Spleen (tissue), 7 donors: ENCODE data around the gene TBL3.
A peak's percentile ranks its signal among the peaks of the same experiment; 100 is the strongest.

Experiments used
- CTCF ChIP-seq, 11 experiments: fragments of 200-600 bp in 7 of 11; fragments of 450-650 bp in 4 of 11; sonication (generic) in 4 of 11; IDR thresholded peaks in 8 of 11; conservative IDR thresholded peaks in 3 of 11; 1 replicate in 7 of 11; 2 replicates in 4 of 11; pipeline versions ENCODE4 v1.4.0 to v1.8.0; 2016 to 2021; ENCODE audit warnings: antibody characterized with exemption in 11 of 11, inconsistent platforms in 4 of 11, mild to moderate bottlenecking in 1 of 11
- POLR2A ChIP-seq, 3 donors: fragments of 450-650 bp; IDR thresholded peaks; one replicate each; pipeline ENCODE4 v1.5.1; 2017; ENCODE audit warnings: antibody characterized with exemption in 3 of 3, mild to moderate bottlenecking in 1 of 3
- POLR2AphosphoS5 ChIP-seq, 3 donors: sonication (generic); formaldehyde crosslinking; IDR thresholded peaks; one replicate each; pipeline ENCODE4 v1.5.1; 2017; ENCODE audit warnings: antibody characterized with exemption in 3 of 3
- donor health status: DM: no; HTN: no; CAD: no; lungs with moderate emphysema.
- donor health status: DM: no; HTN: no; CAD: no.
- donor health status: DM: no; HTN: no; CAD: no.

DNA sequence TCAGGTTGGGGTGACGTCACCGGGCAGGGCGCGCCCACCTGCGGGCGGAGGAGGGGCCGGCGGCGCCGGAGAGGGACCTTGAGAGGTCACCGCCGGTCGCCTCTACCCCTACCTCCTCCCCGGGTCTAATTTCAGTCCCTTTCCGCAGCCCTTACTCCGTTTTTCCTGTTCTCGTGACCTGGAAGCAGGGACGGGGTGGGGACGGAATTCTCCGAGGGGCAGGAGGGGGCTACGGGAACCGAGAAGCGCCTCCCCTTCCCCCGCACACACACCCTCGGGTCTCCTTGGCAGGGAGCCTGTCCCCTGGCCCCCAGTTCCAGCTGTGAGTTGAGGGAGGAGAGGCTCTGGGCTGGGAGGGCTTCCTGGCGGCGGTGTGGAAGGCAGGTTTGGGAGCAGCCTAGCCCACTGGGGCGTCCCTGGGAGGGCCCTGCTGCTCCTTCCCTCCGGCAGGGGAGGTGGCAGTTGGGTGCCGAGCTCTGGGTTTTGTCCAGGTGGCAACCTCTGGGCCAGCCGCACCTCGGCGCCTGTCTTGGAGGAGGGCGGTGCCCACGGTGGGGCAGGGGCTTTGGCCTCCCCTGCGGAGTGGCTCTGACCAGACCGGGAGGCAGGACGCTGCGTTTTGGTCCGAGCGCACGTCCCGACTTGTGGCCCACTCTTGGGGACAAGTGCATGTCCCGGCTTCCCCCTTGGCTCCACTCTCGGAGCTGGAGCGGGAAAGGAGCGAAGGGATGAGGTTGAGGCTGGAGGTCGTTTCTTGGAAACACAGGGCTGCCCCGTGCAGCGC lies 18.7 kb downstream of the TBL3 start:
- no peak for TF ChIP-seq POLR2A (IDR thresholded peaks at IDR 0.05)
- no peak for TF ChIP-seq CTCF (IDR thresholded peaks at IDR 0.05 in 8 of 11, conservative IDR thresholded peaks at IDR 0.05 in 3 of 11)
- TF ChIP-seq POLR2AphosphoS5 (IDR thresholded peaks at IDR 0.05): peak; percentile 31 to 61 (median 50)
